Breast epithelium (tissue), 3 donors: Measurements from ENCODE around the gene VENTX.

Experiments
- CTCF ChIP-seq, 3 donors: fragments of 450-650 bp; IDR thresholded peaks; one replicate each; pipeline ENCODE4 v1.5.1; 2016 to 2017; ENCODE audit warnings: antibody characterized with exemption in 3 of 3, mild to moderate bottlenecking in 3 of 3, moderate library complexity in 3 of 3
- POLR2A ChIP-seq: fragments of 450-650 bp; IDR thresholded peaks from one replicate; pipeline ENCODE4 v1.6.1; 2016; ENCODE audit warnings: antibody characterized with exemption, mild to moderate bottlenecking, moderate library complexity
- POLR2AphosphoS5 ChIP-seq, 3 donors: sonication (generic); formaldehyde crosslinking; IDR thresholded peaks; one replicate each; pipeline ENCODE4 v1.6.1; 2017; ENCODE audit warnings: antibody characterized with exemption in 3 of 3

- TF ChIP-seq CTCF (IDR thresholded peaks at IDR 0.05) (no peak), POLR2A (no peak), POLR2AphosphoS5 (IDR thresholded peaks at IDR 0.05) (no peak)
These were observed 46.0 kb upstream of the VENTX start for GRCh38 chr10:133191651-133192050.
